ENCODE results near the gene MACROD2. TPM values are rescaled to one million over a fixed set of nuclear protein-coding genes. Genes with fewer than 3 reads are reported as not detected.

MACROD2 gene
- total RNA-seq, 4 donors from 2014 or later: 1.8 to 4.8 (median 2.9) TPM

- no peaks in the 10 kb centered on the region for H3K4me1 ChIP-seq
- H3K9me3 ChIP-seq: peaks cover 0 to 12% (median 0%) of the 10 kb centered on the region in 3 donors
- no peak for DNase-seq
- H3K27me3 ChIP-seq: no peaks in the 10 kb centered on the region
- intact Hi-C loops (cut with DNase I): no loop called here
- no peak overlapping the region for H3K27ac ChIP-seq
- no peak overlapping the region for H3K4me3 ChIP-seq
- no peaks in the 10 kb centered on the region for H3K36me3 ChIP-seq
- no peak for TF ChIP-seq CTCF (IDR thresholded peaks at IDR 0.05)
- TF ChIP-seq POLR2A (IDR thresholded peaks at IDR 0.05): no peak
Observed at GRCh38 chr20:14643146-14643545, 647.8 kb downstream of the MACROD2 start.

GRCh38 chr20:14643556-14643955 is 648.2 kb downstream of the MACROD2 start:
- no peak for DNase-seq
- WGBS, 2 donors: 72 to 76% methylated on average over 1 of the region's 1 CpG
- Histone ChIP-seq H3K27ac (no peak overlapping the region), H3K36me3 (no peaks in the 10 kb centered on the region), H3K4me3 (no peak overlapping the region), H3K4me1 (no peaks in the 10 kb centered on the region), H3K9me3 (peaks cover 0 to 12% (median 0%) of the 10 kb centered on the region in 3 donors), H3K27me3 (no peaks in the 10 kb centered on the region)
- TF ChIP-seq CTCF (IDR thresholded peaks at IDR 0.05) (no peak), POLR2A (IDR thresholded peaks at IDR 0.05) (no peak)
- intact Hi-C loops (cut with DNase I): no loop called here

- no peaks in the 10 kb centered on the region for H3K4me1 ChIP-seq
- no peak overlapping the region for H3K4me3 ChIP-seq
- peaks cover 0 to 12% (median 0%) of the 10 kb centered on the region in 3 donors for H3K9me3 ChIP-seq
- no peak for TF ChIP-seq CTCF (IDR thresholded peaks at IDR 0.05)
- no peak for TF ChIP-seq POLR2A (IDR thresholded peaks at IDR 0.05)
- no peaks in the 10 kb centered on the region for H3K27me3 ChIP-seq
- 70 to 77% methylated on average over 2 of the region's 2 CpGs for WGBS, 2 donors
- intact Hi-C loops (cut with DNase I): no loop called here
- DNase-seq: no peak
- H3K36me3 ChIP-seq: no peaks in the 10 kb centered on the region
- no peak overlapping the region for H3K27ac ChIP-seq
Observed at GRCh38 chr20:14644306-14645097, 649.2 kb downstream of the MACROD2 start.

GRCh38 chr20:14647016-14647415 is 651.7 kb downstream of the MACROD2 start:
- intact Hi-C loops (cut with DNase I): no loop called here
- Histone ChIP-seq H3K9me3 (peaks cover 0 to under 1% (median 0%) of the 10 kb centered on the region in 3 donors), H3K4me1 (no peaks in the 10 kb centered on the region), H3K4me3 (no peak overlapping the region), H3K27ac (no peak overlapping the region), H3K36me3 (no peaks in the 10 kb centered on the region), H3K27me3 (no peaks in the 10 kb centered on the region)
- WGBS, 2 donors: 27 to 42% methylated on average over 1 of the region's 1 CpG
- TF ChIP-seq POLR2A (IDR thresholded peaks at IDR 0.05) (no peak), CTCF (IDR thresholded peaks at IDR 0.05) (no peak)
- DNase-seq: no peak

DNA sequence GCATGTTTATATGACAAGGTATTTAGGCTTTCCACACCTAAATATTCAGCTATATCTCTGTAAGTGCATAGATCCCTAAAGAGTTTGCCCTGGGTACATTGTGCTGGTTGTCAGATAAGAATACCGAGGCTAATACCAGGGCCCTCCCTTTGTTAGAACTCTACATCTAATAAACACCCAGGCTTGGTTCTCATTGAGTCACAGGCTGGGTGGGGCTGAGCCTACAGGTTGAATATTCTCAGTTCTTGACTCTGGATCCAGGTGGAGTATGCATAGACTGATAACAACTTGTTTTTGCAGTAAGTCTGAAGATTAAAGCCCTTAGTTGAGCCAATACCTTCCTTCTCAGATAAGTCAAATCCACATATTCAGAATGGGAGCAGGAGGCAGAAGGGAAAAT is 654.3 kb downstream of the MACROD2 start:
- no peak for DNase-seq
- H3K4me1 ChIP-seq: no peaks in the 10 kb centered on the region
- no peak overlapping the region for H3K4me3 ChIP-seq
- no peak overlapping the region for H3K27ac ChIP-seq
- 78 to 83% methylated on average over 1 of the region's 1 CpG for WGBS, 2 donors
- H3K27me3 ChIP-seq: no peaks in the 10 kb centered on the region
- intact Hi-C loops (cut with DNase I): no loop called here
- no peaks in the 10 kb centered on the region for H3K36me3 ChIP-seq
- TF ChIP-seq CTCF (IDR thresholded peaks at IDR 0.05) (no peak), POLR2A (IDR thresholded peaks at IDR 0.05) (no peak)
- no peaks in the 10 kb centered on the region for H3K9me3 ChIP-seq
